ENCODE data around the gene APOC3.

The APOC3 gene

DNA sequence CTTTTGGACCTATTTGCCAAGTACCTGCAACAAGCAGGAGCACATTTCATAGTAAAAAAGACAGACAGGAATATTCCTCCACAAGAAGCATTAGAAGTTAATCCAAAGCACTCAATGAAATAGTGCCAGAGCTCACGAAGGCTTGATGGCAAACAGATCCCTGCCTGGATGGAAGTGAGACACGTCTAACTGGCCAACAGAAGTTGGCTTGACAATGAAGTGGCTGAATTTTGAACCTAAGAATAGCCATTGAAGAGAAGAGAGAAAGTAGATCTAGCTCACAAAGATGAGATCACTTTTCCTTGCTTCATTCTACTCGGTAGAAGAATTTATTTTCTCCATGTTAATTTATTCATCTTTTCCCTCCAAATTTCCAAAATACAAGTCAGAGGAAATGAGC is 38.4 kb downstream of the APOC3 start:
- Histone ChIP-seq H3K4me1 (ENCODE audit: control insufficient read depth, insufficient read depth, low read length) (peaks cover 50% of the 10 kb centered on the region), H3K9me3 (ENCODE audit: control insufficient read depth, low read length) (no peaks in the 10 kb centered on the region), H3K36me3 (ENCODE audit: control insufficient read depth, insufficient read depth, low read length, severe bottlenecking) (peaks cover 62% of the 10 kb centered on the region), H3K4me3 (ENCODE audit: low read length) (no peak overlapping the region), H3K27me3 (replicated peaks; ENCODE audit: control insufficient read depth, insufficient read depth, low read length) (no peaks in the 10 kb centered on the region), H3K9ac (ENCODE audit: low read length) (no peak overlapping the region)
- no peak for DNase-seq (ENCODE audit: low read depth)

- no peak for DNase-seq (ENCODE audit: low read depth)
- H3K36me3 ChIP-seq (ENCODE audit: control insufficient read depth, insufficient read depth, low read length, severe bottlenecking): peaks cover 54% of the 10 kb centered on the region
- no peaks in the 10 kb centered on the region for H3K27me3 ChIP-seq (replicated peaks; ENCODE audit: control insufficient read depth, insufficient read depth, low read length)
- H3K9ac ChIP-seq (ENCODE audit: low read length): no peak overlapping the region
- H3K4me3 ChIP-seq (ENCODE audit: low read length): no peak overlapping the region
- H3K4me1 ChIP-seq (ENCODE audit: control insufficient read depth, insufficient read depth, low read length): peaks cover 56% of the 10 kb centered on the region
- H3K9me3 ChIP-seq (ENCODE audit: control insufficient read depth, low read length): no peaks in the 10 kb centered on the region
These were observed 39.9 kb downstream of the APOC3 start for GRCh38 chr11:116869610-116870009.

DNA sequence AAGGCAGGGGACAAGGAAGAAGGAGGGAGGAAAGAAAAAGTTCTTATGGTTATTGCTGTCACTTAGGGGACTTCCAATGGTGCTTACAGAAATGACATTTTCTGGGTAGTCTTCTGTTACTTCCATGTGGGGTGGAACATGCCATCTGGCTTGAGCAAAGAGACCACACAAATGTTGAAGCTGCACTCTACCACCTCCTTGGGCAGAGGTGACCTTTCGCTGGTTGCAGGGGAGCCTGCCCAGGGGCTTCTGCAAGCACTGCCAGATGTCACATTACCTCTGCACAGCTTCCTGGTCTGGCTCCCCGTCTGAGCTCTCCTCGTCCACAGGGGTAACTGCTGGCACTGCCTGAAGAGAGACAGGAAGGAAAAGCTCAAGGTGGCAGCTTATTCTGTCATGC is 40.3 kb downstream of the APOC3 start:
- H3K27me3 ChIP-seq (replicated peaks; ENCODE audit: control insufficient read depth, insufficient read depth, low read length): no peaks in the 10 kb centered on the region
- no peaks in the 10 kb centered on the region for H3K9me3 ChIP-seq (ENCODE audit: control insufficient read depth, low read length)
- H3K36me3 ChIP-seq (ENCODE audit: control insufficient read depth, insufficient read depth, low read length, severe bottlenecking): peaks cover 56% of the 10 kb centered on the region
- peaks cover 56% of the 10 kb centered on the region for H3K4me1 ChIP-seq (ENCODE audit: control insufficient read depth, insufficient read depth, low read length)
- no peak overlapping the region for H3K9ac ChIP-seq (ENCODE audit: low read length)
- DNase-seq (ENCODE audit: low read depth): no peak
- no peak overlapping the region for H3K4me3 ChIP-seq (ENCODE audit: low read length)

DNA sequence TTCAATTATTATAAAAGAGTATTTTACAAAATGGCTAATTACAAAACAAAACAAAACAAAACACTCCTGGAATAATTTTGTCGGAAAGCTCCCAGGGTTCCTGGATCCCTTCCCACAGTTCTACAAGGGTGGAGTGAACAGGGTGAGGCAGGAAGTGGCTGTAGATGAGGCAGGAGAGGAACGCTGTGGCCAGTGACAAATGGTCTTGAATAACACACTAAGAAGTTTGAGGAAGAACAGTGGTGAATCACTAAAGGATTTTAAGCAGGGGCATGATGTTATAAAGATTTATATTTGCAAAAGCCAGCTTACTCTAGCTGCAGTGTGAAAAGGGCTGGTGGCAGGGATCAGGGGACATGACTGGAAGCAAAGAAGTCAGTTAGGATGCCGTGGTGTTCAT is 41.5 kb downstream of the APOC3 start:
- peaks cover 59% of the 10 kb centered on the region for H3K36me3 ChIP-seq (ENCODE audit: control insufficient read depth, insufficient read depth, low read length, severe bottlenecking)
- peaks cover 46% of the 10 kb centered on the region for H3K4me1 ChIP-seq (ENCODE audit: control insufficient read depth, insufficient read depth, low read length)
- H3K9me3 ChIP-seq (ENCODE audit: control insufficient read depth, low read length): no peaks in the 10 kb centered on the region
- peak; percentile 69 for DNase-seq (ENCODE audit: low read depth)
- H3K27me3 ChIP-seq (replicated peaks; ENCODE audit: control insufficient read depth, insufficient read depth, low read length): no peaks in the 10 kb centered on the region
- peak overlapping the region; percentile 28 for H3K9ac ChIP-seq (ENCODE audit: low read length)
- peak overlapping the region; percentile 25 for H3K4me3 ChIP-seq (ENCODE audit: low read length)

DNA sequence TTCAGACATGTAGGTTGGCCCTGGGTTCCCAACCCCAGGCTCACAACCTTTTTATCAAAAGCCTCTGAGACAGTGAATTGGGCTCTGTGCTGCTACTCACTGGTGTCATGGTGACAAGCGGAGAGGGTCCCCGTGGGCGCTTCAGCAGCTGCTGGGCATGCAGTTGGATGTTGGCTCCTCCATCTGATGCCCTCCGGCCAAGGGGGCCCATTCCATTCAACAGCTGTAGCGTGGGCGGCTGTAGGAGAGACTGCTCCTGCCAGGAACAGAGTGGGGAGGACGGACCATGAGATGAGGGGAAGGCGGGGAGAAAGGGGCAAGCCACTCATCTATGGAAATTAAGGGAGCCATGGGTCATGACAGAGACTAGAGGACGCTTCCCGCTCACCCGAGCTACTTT is 43.7 kb downstream of the APOC3 start:
- no peaks in the 10 kb centered on the region for H3K9me3 ChIP-seq (ENCODE audit: control insufficient read depth, low read length)
- H3K4me3 ChIP-seq (ENCODE audit: low read length): no peak overlapping the region
- no peak overlapping the region for H3K9ac ChIP-seq (ENCODE audit: low read length)
- peaks cover 32% of the 10 kb centered on the region for H3K4me1 ChIP-seq (ENCODE audit: control insufficient read depth, insufficient read depth, low read length)
- H3K27me3 ChIP-seq (replicated peaks; ENCODE audit: control insufficient read depth, insufficient read depth, low read length): no peaks in the 10 kb centered on the region
- DNase-seq (ENCODE audit: low read depth): no peak
- H3K36me3 ChIP-seq (ENCODE audit: control insufficient read depth, insufficient read depth, low read length, severe bottlenecking): peaks cover 52% of the 10 kb centered on the region

- H3K4me3 ChIP-seq (ENCODE audit: low read length): no peak overlapping the region
- peaks cover 44% of the 10 kb centered on the region for H3K36me3 ChIP-seq (ENCODE audit: control insufficient read depth, insufficient read depth, low read length, severe bottlenecking)
- H3K4me1 ChIP-seq (ENCODE audit: control insufficient read depth, insufficient read depth, low read length): peaks cover 32% of the 10 kb centered on the region
- no peak for DNase-seq (ENCODE audit: low read depth)
- no peak overlapping the region for H3K9ac ChIP-seq (ENCODE audit: low read length)
- no peaks in the 10 kb centered on the region for H3K27me3 ChIP-seq (replicated peaks; ENCODE audit: control insufficient read depth, insufficient read depth, low read length)
- H3K9me3 ChIP-seq (ENCODE audit: control insufficient read depth, low read length): no peaks in the 10 kb centered on the region
These were observed 44.5 kb downstream of the APOC3 start for GRCh38 chr11:116874251-116874650.

- DNase-seq (ENCODE audit: low read depth): no peak
- H3K9ac ChIP-seq (ENCODE audit: low read length): no peak overlapping the region
- H3K36me3 ChIP-seq (ENCODE audit: control insufficient read depth, insufficient read depth, low read length, severe bottlenecking): peaks cover 35% of the 10 kb centered on the region
- no peaks in the 10 kb centered on the region for H3K27me3 ChIP-seq (replicated peaks; ENCODE audit: control insufficient read depth, insufficient read depth, low read length)
- H3K9me3 ChIP-seq (ENCODE audit: control insufficient read depth, low read length): no peaks in the 10 kb centered on the region
- H3K4me1 ChIP-seq (ENCODE audit: control insufficient read depth, insufficient read depth, low read length): peaks cover 34% of the 10 kb centered on the region
- no peak overlapping the region for H3K4me3 ChIP-seq (ENCODE audit: low read length)
These were observed 45.5 kb downstream of the APOC3 start for GRCh38 chr11:116875194-116875593.

DNA sequence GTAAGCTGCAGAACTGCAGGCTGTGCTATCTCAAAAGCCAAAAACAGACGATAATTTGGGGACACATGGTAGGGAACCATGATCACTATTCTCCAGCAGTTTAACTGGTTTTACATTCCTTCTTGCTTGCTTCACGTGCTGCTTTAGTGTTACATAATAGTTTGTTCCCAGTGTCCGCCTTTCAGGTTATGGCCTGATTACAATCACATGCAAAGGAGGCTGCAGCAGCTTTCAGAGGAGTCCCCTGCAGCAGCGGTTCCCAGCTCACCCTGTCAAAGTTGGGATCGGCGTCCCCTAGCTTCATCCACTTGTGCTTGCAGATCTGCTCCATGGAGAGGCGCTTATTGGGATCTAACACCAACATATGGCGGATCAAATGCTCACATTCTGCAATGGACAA is 46.9 kb downstream of the APOC3 start:
- peaks cover 26% of the 10 kb centered on the region for H3K4me1 ChIP-seq (ENCODE audit: control insufficient read depth, insufficient read depth, low read length)
- DNase-seq (ENCODE audit: low read depth): no peak
- no peak overlapping the region for H3K4me3 ChIP-seq (ENCODE audit: low read length)
- no peaks in the 10 kb centered on the region for H3K9me3 ChIP-seq (ENCODE audit: control insufficient read depth, low read length)
- H3K36me3 ChIP-seq (ENCODE audit: control insufficient read depth, insufficient read depth, low read length, severe bottlenecking): peaks cover 30% of the 10 kb centered on the region
- no peaks in the 10 kb centered on the region for H3K27me3 ChIP-seq (replicated peaks; ENCODE audit: control insufficient read depth, insufficient read depth, low read length)
- H3K9ac ChIP-seq (ENCODE audit: low read length): no peak overlapping the region

DNA sequence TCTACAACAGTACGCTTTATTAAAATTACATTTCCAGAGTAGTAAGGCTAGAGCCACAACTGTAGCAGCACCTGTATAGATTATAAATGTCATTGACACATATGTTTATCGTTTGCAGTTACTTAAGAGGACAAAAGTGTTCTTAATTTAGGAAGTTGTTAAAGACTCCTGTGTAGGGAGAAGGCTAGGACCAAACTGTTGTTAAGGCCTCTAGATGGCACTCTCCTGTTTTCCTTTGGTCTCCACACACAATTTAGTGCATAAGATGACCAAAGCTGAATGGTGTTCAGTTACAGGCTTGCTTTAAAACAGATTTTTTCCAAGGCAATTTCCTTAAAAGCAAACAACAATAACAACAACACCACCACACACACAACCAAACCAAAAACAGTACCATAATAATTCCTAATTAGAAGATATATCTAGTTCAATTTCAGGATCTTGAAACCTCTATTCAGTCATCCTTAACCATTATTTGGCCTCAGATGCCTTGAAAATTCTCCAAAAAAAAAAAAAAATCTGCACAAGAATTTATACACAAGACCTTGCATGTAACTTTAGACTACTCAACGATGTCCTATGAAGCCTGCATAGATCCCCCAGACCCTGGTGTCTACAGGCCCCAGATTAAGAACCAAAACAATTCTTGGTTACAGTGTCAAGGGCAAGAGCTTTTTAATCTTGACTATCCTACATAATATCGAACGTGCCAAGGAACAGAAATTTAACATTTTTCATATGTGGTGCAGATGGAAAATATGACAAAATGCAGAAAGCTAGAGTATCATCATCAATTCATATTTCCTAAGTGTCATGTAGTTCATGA is 50.3 kb downstream of the APOC3 start:
- Histone ChIP-seq H3K27me3 (replicated peaks; ENCODE audit: control insufficient read depth, insufficient read depth, low read length) (no peaks in the 10 kb centered on the region), H3K4me1 (ENCODE audit: control insufficient read depth, insufficient read depth, low read length) (peaks cover 12% of the 10 kb centered on the region), H3K4me3 (ENCODE audit: low read length) (no peak overlapping the region), H3K9me3 (ENCODE audit: control insufficient read depth, low read length) (no peaks in the 10 kb centered on the region), H3K36me3 (ENCODE audit: control insufficient read depth, insufficient read depth, low read length, severe bottlenecking) (peaks cover 7% of the 10 kb centered on the region), H3K9ac (ENCODE audit: low read length) (no peak overlapping the region)
- DNase-seq (ENCODE audit: low read depth): peak; percentile 94

DNA sequence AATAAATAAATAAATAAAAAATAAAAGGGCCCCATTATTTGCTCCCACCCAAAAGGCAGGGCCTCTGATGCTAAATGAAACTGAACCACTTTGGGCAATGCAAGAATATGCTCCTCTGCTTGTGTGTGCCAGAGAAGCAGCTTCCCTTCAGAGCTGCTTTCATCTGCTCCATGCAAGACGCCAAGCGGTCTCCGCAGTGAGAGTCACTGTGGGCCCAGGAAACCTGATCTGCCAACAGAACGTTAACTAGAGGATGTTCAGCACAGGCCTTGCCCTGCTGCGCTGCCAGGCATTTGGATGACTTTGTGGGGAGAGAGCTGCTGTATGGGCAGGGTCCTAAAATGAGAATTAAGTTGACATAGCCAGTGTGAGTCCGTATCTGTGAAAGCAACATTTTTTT is 51.4 kb downstream of the APOC3 start:
- H3K27me3 ChIP-seq (replicated peaks; ENCODE audit: control insufficient read depth, insufficient read depth, low read length): no peaks in the 10 kb centered on the region
- H3K9me3 ChIP-seq (ENCODE audit: control insufficient read depth, low read length): no peaks in the 10 kb centered on the region
- peaks cover 13% of the 10 kb centered on the region for H3K4me1 ChIP-seq (ENCODE audit: control insufficient read depth, insufficient read depth, low read length)
- H3K4me3 ChIP-seq (ENCODE audit: low read length): no peak overlapping the region
- no peak overlapping the region for H3K9ac ChIP-seq (ENCODE audit: low read length)
- no peak for DNase-seq (ENCODE audit: low read depth)
- peaks cover 4% of the 10 kb centered on the region for H3K36me3 ChIP-seq (ENCODE audit: control insufficient read depth, insufficient read depth, low read length, severe bottlenecking)

DNA sequence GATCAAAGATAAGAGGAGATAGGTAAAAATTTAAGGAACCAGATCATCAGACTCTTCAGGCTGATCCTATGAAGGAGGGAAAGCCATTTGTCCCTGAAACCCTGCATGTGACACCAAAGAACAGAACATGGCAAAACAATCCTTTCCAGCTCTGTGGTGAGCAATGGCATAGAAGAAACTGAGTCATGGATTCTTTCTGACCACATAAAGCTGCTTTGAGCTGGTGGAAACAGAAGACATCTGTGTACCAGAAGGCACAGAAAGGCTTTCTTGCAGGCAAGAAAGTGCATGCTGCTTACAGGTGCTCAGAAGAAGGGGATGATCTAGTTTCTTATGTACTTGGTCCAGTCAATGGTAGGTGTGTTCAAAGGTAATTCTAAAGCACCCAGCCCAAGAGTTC is 52.7 kb downstream of the APOC3 start:
- H3K4me3 ChIP-seq (ENCODE audit: low read length): no peak overlapping the region
- peak; percentile 56 for DNase-seq (ENCODE audit: low read depth)
- no peak overlapping the region for H3K9ac ChIP-seq (ENCODE audit: low read length)
- H3K4me1 ChIP-seq (ENCODE audit: control insufficient read depth, insufficient read depth, low read length): peaks cover 12% of the 10 kb centered on the region
- H3K36me3 ChIP-seq (ENCODE audit: control insufficient read depth, insufficient read depth, low read length, severe bottlenecking): no peaks in the 10 kb centered on the region
- H3K27me3 ChIP-seq (replicated peaks; ENCODE audit: control insufficient read depth, insufficient read depth, low read length): no peaks in the 10 kb centered on the region
- H3K9me3 ChIP-seq (ENCODE audit: control insufficient read depth, low read length): no peaks in the 10 kb centered on the region

All from adipocyte (in vitro differentiated cells).